Chondrocyte (in vitro differentiated cells): Measurements from ENCODE around the gene EFCAB10. TPM values are rescaled to one million over a fixed set of nuclear protein-coding genes. Genes with fewer than 3 reads are reported as not detected.
A peak's percentile ranks its signal among the peaks of the same experiment; 100 is the strongest.
"Not testable (repeated sequence)": the region's sequence is repeated elsewhere in the genome, so short reads cannot be mapped to it uniquely, and the experiment has no call there.

Experiments used
- DNase-seq: peaks from one replicate; pipeline ENCODE4 v3.0.0; 2021; ENCODE audit warnings: mixed read lengths, low spot score
- H3K27ac Mint-ChIP-seq: one replicate; pipeline ENCODE4 v1.8.0; 2021; ENCODE audit warnings: mild to moderate bottlenecking, moderate library complexity, mixed read lengths; ENCODE audit not compliant: unreplicated experiment
- H3K27me3 Mint-ChIP-seq: 2 replicates; pipeline ENCODE4 v1.8.0; 2021; ENCODE audit warnings: low read depth, mixed read lengths
- H3K36me3 Mint-ChIP-seq: 2 replicates; pipeline ENCODE4 v1.8.0; 2021; ENCODE audit warnings: low read depth, mixed read lengths
- H3K4me1 Mint-ChIP-seq: 2 replicates; pipeline ENCODE4 v1.8.0; 2021; ENCODE audit warnings: low read depth, mild to moderate bottlenecking, mixed read lengths
- H3K4me3 Mint-ChIP-seq: one replicate; pipeline ENCODE4 v1.8.0; 2021; ENCODE audit warnings: mild to moderate bottlenecking, moderate library complexity, mixed read lengths; ENCODE audit not compliant: unreplicated experiment
- H3K9me3 Mint-ChIP-seq: 2 replicates; pipeline ENCODE4 v1.8.0; 2021; ENCODE audit warnings: low read depth, mixed read lengths
- CTCF ChIP-seq: fragments of 200-600 bp; sonication (generic); IDR thresholded peaks from 2 replicates; pipeline ENCODE4 v1.5.0; 2021; ENCODE audit warnings: antibody characterized with exemption, mild to moderate bottlenecking, moderate library complexity
- total RNA-seq: library from RNA; stranded (reverse); gene quantifications from 3 replicates; pipeline ENCODE4 v1.2.1, GENCODE V29; 2021

Gene EFCAB10
- total RNA-seq, 1 donor from 2014 or later, result not detected

- peak; percentile 35 for DNase-seq
- H3K36me3 Mint-ChIP-seq, result no peaks in the 10 kb centered on the region
- no peak overlapping the region for H3K27ac Mint-ChIP-seq
- H3K4me1 Mint-ChIP-seq, result peaks cover 18% of the 10 kb centered on the region
- no peaks in the 10 kb centered on the region for H3K9me3 Mint-ChIP-seq
- no peak for TF ChIP-seq CTCF
- H3K27me3 Mint-ChIP-seq, result no peaks in the 10 kb centered on the region
- no peak overlapping the region for H3K4me3 Mint-ChIP-seq
Observed at GRCh38 chr7:105530546-105530945, 50.7 kb downstream of the EFCAB10 start.

GRCh38 chr7:105530126-105530525, 51.2 kb downstream of the EFCAB10 start:
- Mint-ChIP-seq H3K9me3 (no peaks in the 10 kb centered on the region), H3K27me3 (no peaks in the 10 kb centered on the region), H3K4me3 (no peak overlapping the region), H3K27ac (no peak overlapping the region), H3K4me1 (peaks cover 18% of the 10 kb centered on the region), H3K36me3 (no peaks in the 10 kb centered on the region)
- peak; percentile 56 for DNase-seq
- TF ChIP-seq CTCF, result no peak

- not testable (repeated sequence) for H3K9me3 Mint-ChIP-seq, H3K4me3 Mint-ChIP-seq, H3K36me3 Mint-ChIP-seq, H3K27ac Mint-ChIP-seq, DNase-seq, H3K4me1 Mint-ChIP-seq, H3K27me3 Mint-ChIP-seq
Observed at GRCh38 chr7:105527737-105528136, 53.6 kb downstream of the EFCAB10 start.

- Mint-ChIP-seq H3K36me3 (no peaks in the 10 kb centered on the region), H3K4me3 (no peak overlapping the region), H3K27me3 (no peaks in the 10 kb centered on the region), H3K9me3 (no peaks in the 10 kb centered on the region), H3K4me1 (peaks cover 13% of the 10 kb centered on the region), H3K27ac (no peak overlapping the region)
- TF ChIP-seq CTCF, result no peak
- no peak for DNase-seq
Observed at GRCh38 chr7:105524840-105525239, 56.5 kb downstream of the EFCAB10 start.

GRCh38 chr7:105524423-105524822, 56.9 kb downstream of the EFCAB10 start:
- not testable (repeated sequence) for H3K36me3 Mint-ChIP-seq, H3K4me3 Mint-ChIP-seq, H3K27me3 Mint-ChIP-seq, H3K27ac Mint-ChIP-seq, DNase-seq, H3K9me3 Mint-ChIP-seq
- H3K4me1 Mint-ChIP-seq, result peaks cover 17% of the 10 kb centered on the region

- Mint-ChIP-seq H3K4me3 (peak within 1 kb of the TSS; percentile 96), H3K4me1 (peaks cover 18% of the 10 kb centered on the region), H3K36me3 (peaks cover 3% of the 10 kb centered on the region), H3K27me3 (no peaks in the 10 kb centered on the region), H3K9me3 (no peaks in the 10 kb centered on the region), H3K27ac (peak within 1 kb of the TSS; percentile 97)
- peak; percentile 91 for DNase-seq
- TF ChIP-seq CTCF, result peak; percentile 31
Observed at GRCh38 chr7:105521717-105522463, 59.4 kb downstream of the EFCAB10 start, which contains the start of gene PUS7. Gene PUS7 (minus strand): TSS chr7:105522271. CDS start chr7:105508512, 13,759 bp downstream.
